NCI-H1105 treated with DMSO at 0.1 percent for 48 hours (cell line): ENCODE results near the gene HNRNPH1.

Source experiments
- DNase-seq: peaks from one replicate; lab custom pipeline; 2025; lab: John Stamatoyannopoulos, UW

The HNRNPH1 gene

DNA sequence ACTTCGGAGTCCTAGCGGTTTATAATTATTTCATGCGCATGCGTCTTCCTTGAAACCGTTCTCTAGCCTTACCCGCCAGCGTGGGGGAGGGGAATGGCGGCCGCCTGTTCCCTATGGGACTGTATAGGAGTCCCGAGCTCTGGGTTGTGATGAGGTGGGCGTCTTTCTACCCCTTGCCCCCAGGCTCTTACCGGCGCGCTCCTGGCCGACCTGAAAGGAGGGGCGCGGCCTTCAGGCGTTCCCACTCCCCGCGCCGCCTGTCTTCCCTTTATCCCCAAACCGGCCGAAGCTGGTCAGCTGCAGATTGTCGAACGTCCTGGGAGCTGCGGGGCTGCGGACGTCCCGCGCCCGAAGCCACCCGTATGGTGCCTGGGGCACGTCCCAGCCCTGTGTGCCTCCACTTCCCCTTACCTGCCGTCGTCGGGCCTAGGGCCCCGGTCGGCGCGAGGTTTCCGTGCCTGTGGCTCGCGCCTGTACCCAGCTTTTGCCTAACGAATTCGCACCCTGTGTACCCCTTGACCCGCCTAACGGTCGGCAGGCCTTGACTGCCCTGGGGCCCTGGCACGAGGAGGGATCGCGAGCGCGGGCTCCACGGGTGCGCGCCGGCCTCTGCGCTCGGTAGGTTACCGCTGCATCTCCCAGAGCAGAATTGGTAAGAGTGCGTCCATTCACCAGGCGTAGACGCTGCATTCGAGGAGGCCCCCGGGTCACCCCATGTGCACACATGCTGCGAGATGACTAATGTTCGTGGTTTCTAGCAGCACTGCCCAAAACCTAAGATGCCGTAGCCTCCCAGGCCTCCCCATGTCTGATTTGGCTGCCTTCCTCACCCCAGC is 653 bp upstream of the HNRNPH1 start:
- no peak for DNase-seq

DNA sequence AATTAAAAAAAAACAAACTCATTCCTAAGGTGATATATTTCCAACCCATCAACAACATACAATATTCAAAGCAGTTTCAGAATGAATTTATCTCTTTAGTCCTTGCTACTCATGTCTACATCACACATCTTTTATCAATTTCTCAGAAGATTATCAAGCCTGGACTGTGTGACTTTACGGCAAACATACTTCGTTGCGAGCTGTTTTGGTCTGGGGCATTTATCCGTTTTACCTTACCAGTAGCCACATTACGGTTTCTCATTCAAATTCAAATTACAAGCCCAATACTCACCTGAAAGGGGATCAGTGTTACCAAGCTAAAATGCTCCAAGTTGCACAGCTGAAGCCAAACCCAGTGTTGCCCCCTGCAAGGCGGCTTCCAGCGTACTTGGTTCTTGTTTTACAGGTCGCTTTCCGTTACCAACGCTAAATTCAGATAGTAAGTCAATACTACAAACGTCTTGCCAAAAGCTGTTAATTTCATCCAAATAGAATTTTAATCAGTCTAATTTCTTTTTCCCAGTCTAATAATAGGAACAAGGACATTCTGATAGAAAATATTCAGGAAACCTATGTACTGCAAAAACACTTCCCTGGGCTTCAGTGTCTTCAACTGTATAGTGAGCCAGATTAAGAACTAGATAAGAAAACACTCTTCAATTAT is 1.8 kb downstream of the HNRNPH1 start:
- DNase-seq, result no peak

DNA sequence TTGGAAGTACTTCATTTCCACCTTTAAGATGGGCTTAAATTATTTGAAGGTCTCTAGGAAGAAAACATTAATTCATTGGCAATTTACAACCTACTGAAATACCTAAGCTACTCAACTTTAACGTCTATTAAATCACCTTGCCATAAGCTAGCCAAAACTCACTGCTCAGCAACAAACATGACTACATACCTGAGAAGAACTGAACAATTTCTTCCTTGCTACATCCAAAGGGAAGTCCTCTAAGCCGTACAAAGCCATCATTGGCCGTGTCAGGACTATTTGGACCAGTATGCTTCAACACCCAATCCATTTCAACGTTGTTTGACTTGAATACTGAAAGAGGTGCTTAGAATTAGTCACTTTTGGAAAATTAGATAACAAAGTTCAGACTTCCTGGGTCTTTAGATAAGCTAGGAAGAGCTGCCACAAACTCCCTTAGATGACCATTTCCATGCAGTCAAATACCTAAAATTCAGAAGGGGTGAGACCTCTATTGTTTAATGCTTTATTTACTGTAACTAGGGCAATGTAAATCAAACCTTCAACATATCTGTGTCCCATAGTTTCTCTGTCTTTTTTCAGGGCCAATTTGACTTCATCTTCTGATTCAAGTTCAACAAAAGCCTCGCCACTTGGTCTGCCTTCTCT is 2.6 kb downstream of the HNRNPH1 start:
- no peak for DNase-seq

DNA sequence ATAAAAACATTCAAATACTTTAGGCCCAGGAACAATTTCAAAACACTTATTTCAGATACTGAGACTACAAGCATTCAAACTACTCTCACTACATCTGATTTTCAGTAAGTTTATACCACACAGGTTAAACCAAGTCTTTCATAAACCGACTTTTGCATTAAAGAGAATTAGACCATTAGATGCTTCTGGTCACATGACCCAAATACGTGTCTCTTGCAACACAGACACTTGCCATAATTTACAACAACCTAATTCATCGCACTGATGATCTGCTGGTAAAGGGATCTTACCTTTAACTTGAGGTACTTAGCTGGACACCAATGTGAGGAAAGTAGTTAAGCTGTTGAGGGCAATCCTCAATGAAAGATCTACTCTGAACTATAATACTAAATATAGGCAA is 3.2 kb downstream of the HNRNPH1 start:
- no peak for DNase-seq

DNA sequence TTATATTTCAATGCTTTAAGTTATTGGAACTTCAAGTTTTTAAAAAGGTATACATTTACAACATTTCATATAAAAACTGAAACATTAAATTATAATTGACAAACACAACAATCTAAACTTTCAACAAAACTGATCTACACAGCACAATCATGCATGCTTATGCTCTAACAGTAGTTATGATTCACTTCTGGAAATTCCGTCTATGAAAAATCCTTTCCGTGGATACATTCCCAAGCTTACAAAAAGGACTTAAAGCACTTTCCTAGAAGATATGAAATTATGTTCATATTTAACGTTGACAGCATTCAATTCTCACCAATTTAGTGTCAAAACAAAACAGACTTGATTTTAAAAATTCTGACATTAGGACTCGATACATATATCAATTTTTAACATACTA is 3.7 kb downstream of the HNRNPH1 start:
- DNase-seq, result no peak

DNA sequence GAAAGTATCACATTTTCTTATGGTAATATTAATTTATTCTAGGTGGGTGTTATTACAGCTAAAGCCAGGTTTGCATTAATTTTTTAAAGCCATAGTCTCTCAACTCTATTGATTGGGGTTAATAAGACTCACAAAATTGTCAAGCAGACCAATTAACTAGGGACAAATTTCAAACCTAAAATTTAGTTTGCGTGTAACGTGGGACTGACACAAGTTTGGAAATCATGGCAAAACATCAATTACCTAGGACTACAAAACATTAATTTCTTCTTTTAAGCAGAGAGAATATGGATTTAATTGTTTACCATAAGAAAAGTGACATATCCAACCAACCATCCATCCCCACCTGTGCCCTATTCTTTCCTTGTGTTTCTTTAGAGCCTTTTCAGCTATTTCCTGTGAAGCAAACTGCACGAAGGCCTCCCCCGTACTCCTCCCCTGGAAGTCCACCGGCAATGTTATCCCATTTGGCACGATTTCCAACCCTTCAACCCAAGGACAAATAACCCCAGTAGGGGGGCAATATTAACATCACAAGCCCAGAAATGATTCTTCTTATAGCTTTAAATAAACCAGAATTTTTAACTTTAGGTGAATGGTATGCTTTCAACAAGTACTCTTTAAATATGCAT is 4.4 kb downstream of the HNRNPH1 start:
- no peak for DNase-seq

DNA sequence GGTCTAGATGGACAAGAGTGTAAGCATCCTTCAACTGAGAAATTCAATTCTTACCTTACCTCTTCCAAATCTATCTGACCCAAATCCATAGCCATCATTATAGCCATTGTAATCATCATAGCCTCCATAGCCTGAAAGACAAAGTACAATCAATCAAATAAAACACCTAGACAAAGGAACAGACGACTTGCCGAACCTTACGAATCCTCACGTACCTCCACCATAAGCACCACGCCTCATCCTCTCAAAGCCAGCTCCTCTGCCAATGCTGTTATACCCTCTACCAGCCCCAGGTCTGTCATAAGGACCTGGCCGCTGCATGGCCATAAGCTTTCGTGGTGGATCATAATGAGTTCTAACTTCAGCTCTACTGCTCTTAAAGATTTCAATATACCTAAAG is 5.5 kb downstream of the HNRNPH1 start:
- DNase-seq, result no peak

DNA sequence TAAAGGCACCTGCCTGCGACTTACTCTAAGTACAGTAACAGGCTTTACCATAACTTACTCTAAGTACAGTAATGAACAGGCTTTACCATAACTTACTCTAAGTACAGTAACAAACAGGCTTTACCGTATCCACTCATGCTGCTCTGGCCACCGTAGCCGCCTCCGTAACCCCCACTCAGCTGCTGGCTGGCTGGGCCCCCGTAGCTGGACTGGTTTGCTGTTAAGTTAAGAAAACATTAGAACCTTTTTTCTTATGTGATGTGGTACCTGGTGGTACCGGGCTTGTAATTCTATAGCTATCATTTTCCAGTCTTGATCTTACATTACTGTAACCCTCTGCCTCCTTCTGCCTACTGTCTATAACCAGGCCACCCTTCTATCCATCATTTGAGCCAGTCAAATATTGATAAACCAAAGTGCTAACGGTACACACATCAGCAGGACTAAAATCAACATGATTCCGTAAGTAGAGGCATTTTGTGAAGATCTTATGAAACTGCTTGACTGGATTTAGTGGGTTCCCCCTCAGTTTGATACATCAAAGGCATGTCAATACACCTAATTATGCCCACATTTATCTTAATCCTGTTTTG is 7.4 kb downstream of the HNRNPH1 start:
- no peak for DNase-seq

DNA sequence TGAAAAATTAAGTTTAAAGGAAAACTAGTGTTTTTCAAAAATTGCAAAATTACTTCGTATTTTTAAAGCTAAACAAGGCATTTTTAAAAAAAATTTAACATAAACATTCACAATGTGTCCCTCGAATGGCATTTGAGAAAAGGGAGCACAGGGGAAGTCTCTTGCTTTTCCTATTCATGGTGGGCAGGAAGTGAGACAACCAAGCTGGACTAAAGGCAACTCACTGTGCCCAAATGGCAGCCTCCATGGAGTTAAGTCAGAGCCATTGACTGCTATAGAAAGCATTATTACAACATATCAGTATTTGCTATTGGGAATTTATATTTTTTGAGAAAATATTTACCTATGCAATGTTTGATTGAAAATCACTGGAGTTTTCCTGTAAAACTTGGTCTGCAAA is 8.3 kb downstream of the HNRNPH1 start:
- no peak for DNase-seq

DNA sequence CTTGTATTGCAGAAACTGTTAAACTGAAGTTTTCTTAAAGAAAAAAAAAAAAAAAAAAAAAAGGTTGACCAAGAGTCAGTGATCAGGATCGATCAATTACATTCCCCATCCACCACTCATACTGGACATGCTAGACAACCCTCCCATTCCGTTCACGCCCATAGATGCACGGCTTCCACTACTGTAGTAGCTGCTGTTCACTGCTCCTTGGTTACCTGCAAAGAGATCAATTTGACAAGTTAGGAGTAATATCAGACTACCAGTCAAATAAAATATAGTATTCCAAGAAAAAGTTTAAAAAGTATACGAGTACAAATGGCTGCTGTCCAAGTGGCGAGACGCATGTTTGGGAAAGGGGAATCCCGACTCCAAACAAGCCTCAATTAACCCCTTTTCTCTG is 8.7 kb downstream of the HNRNPH1 start:
- DNase-seq, result no peak

DNA sequence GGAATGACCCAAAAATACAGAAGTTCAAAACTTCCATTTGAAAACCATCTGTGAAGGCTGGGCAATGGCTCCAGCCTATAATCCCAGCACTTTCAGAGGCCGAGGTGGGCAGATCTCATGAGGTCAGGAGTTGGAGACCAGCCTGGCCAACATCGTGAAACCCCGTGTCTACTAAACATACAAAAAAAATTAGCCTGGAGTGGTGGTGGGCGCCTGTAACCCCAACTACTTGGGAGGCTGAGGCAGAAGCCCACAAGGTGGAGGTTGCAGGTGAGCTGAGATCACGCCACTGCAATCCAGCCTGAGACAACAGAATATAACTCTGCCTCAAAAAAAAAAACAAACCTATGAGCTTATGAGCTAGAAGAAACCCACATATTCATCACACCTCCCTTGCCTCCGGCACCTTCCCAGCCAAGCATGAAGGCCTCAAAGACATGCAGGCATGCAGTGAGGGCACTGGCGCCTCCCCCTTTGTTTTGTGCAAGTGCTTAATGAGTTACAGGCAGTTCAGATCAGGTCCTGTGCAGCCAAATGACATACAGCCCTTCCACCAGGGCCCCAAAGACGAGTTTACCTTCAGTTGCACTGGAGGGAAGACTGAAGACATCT is 9.9 kb downstream of the HNRNPH1 start:
- no peak for DNase-seq

DNA sequence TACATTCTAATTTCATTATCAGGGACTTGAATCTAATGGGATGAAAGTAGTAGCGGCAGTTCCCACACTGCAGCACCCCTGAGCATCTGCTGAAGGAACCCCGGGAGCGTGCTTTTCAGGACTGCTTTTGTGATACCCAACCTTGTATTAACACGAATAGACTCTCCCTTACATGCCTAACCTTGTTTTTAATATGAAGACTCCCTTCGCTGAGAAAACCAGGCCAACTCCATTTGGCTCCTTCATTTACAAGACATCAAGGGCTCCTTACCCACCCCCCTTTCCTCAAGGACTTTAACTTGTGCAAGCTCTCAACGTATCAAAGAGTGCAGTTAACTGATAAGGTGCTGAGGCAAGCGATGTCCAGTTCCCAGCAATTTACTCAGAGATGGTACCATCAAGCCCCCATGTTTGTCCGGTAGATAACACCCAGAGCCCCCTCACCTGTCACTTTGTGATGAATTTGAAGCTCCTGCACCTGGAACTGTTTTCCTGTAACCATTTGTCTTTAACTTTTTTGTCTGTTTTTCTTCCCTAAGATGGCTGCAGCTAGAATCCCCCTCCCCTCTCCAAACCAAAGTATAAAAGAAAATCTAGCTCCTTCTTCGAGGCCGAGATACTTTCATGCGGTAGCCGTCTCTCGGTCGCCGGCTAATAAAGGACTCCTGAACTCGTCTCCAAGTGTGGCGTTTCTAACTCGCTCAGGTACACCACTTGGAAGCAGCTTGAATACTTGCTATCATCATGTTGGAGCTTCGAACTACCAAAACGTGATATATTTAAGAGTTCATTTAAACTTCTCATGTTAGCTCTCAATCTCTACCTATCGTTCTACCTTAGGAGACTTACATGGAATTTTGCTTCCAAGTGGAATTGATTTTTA is 10.7 kb downstream of the HNRNPH1 start:
- no peak for DNase-seq

DNA sequence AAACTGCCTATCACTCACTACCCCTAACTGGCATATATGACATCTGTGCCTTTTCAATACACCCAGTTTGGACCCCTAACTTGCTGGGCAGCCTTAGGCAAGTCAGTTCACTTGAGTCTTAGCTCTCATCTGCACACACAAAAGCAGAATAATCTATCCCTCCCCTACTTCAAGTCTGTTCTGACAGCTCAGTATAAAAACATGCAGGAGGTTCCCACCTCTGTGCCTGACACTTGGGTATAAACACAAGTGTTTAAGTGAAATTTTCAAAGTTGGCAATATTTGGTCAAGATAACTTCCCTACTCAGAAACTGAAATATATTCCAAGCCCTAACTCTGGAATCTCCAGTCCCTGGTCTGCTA is 12.6 kb downstream of the HNRNPH1 start:
- no peak for DNase-seq

DNA sequence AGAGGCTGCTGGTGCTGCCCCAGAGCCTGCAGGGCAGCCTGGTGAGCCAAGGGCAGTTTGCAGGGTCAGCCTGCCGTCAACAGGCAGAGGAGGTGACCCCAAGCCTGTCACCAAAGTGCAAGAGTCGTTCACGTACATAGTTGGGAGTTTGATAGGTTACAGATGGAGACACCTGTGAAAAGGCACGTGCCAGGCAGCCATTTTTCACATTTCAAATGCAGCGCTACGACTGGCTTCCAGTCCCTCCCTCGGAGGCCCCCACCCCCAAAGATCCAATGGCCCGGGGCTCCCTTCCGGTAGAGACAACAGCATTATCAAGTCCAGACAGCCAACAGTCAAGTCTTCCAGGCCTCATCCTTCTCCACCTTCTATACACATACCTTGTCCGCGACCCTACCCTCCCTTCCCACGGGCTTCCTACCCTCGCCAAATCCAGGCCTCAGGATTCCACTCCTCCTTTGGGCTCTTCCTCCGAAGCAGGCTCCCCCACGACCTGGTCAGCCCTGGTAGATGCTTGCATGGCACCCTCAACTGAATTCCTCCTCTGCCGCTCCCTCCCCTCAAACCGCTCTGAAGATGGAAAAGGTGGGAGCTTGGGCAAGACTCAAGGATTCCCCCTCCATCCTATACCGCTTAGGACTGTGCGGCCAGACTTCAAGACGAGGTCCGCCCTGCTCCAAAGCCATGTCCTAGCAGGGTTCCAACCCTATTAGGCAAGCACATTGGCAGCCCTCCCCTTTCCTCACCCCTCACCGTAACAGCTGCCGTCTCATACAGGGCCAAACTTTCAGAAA is 13.2 kb downstream of the HNRNPH1 start:
- DNase-seq, result no peak

DNA sequence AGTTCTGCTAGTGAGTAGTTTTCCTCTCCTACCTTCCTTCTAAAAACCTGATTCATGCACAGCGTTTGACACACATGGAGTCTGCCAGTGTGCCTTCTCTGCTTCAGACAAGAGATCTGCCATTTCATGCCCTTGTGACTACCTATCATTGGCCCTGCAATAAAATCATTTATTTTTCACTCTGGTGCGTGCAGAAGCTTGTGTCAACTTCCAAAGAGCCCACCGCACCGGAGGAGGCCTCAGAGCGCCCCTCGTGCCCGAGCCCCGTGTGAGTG is 13.7 kb downstream of the HNRNPH1 start:
- no peak for DNase-seq

DNA sequence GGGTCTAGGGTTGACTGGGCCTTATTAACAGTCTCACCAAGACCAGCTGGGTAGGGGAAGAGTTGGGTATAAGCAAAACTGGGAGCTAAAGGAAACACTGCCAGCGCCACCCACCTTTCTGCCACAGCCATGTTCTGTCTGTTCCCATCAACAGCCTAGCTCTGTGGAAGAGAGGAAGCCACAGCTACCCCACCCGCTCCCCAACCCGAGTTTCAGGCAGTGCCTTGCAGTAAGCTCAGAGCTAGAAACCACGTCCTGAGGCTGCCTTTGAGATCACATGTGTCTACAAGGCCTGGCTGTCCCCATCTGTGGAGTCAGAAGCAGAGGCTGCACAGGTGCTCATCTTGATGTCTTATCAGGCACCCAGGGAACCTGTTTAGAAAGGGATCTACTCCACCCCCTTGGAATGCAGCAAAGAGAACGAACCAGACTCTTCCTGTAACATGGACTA is 15.3 kb downstream of the HNRNPH1 start:
- DNase-seq, result no peak

DNA sequence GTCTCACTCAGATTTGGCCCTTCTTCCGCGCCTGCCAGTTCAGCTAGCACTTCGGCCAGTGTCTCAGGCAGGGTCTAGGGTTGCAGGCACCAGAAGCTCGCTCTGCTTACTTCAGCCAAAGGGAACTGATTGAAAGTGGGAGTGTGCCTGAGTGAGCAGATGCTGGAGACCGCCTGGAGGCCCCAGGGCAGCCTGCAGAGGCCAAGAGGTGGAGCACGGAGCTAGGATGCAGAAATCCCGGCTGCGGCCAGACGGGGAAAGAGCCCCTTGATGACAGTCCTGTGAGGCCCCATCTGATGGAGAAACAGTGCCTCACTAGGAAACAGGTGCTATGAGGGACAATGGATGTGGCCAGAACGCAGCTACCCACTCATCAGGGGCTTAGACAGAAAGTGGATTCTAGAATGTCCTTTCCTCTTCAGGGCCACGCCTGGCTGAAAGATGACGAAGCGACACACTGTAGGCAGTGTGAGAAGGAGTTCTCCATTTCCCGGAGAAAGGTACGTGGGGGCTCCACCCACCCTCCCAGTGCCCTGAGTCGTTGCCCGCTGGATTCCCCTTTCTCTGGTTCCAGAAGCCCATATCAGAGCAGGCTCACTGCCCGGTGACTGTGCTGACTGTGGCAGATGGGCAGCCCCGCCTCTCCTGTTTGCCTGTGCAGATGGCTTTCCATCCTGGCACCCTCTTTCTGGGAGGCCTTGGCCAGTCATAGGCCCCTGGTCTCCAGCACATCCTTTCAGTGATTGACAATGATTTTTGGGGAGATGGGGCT is 16.1 kb downstream of the HNRNPH1 start:
- no peak for DNase-seq

DNA sequence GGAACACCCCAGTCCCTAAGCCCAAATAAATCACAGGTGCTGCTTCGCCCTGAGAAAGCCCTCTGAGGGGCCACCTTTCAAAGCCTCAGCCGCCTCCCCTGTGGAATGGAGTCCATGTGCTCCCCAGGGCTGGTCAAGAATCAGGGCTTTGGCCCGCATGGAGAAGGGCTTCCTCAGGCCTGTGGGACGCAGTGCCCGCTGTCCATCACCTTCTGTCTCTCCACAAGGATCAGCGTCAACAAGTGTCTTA is 16.6 kb downstream of the HNRNPH1 start:
- DNase-seq, result no peak

DNA sequence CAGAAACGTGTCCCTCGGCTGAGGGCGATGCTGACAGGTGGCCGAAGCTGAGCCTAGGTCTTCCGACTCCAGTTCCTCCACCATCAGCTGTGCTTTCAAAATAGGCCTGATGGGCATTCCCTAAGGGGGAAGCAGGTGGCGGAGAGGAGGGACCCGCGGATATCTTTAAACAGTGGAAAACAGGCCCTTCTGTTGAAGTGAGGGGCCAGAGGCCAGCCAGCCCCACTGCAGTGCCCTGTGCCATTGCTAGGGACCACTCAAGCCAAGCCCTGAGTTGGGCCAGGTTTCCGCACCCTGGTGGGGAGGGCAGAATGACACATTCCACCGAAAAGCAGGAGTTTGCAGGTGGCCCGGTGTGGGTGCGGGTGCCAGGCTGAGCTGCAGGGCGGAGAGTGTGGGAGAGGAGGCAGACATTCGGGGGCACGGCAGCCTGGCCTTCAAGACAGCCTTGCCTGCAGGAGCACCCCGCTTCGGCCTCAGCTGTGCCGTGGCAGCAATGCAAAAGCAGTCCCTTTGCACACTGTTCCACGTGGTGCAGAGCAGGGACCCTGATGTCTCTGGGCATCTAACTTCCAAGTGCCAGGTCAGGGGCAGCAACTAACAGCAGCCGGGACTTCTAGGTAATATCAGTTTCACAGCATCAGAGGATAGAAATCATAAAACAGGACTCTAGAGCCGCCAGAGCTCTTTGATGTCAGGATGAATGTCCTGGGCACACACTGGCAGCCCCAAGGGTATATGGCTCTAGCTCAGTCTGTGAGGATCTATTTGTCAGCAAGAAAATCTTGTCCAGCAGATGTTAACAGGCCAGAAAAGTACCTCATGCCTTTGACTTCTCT is 17.2 kb downstream of the HNRNPH1 start:
- no peak for DNase-seq
